ENCODE measurements around the gene ZDHHC11B.
"Not testable (repeated sequence)": the region's sequence is repeated elsewhere in the genome, so short reads cannot be mapped to it uniquely, and the experiment has no call there.

Gene ZDHHC11B

GRCh38 chr5:777756-778161, 6.8 kb downstream of the ZDHHC11B start:
- no peak overlapping the region for H4K91ac ChIP-seq (ENCODE audit: low read length)
- no peaks in the 10 kb centered on the region for H3K36me3 ChIP-seq (ENCODE audit: control insufficient read depth in 1 of 2, insufficient read depth in 2 of 2, low read depth in 1 of 2, low read length in 2 of 2)
- H3K79me1 ChIP-seq (replicated peaks; ENCODE audit: low read length, poor library complexity, severe bottlenecking), result no peaks in the 10 kb centered on the region
- no peak overlapping the region for H2BK5ac ChIP-seq (ENCODE audit: low read depth, low read length, poor library complexity, severe bottlenecking)
- no peak overlapping the region for H3K14ac ChIP-seq (ENCODE audit: low read length in 2 of 2)
- H3K23ac ChIP-seq (ENCODE audit: low read length in 2 of 2), result no peak overlapping the region
- no peak overlapping the region for H3K27ac ChIP-seq (ENCODE audit: low read length, poor library complexity, severe bottlenecking)
- H3K4me2 ChIP-seq (ENCODE audit: low read length, poor library complexity, severe bottlenecking), result no peak overlapping the region
- peaks cover 0 to 13% of the 10 kb centered on the region in 2 experiments for H3K27me3 ChIP-seq (ENCODE audit: control insufficient read depth in 1 of 2, insufficient read depth in 1 of 2, low read length in 2 of 2)
- no peak overlapping the region for H2AFZ ChIP-seq (ENCODE audit: low read depth, low read length)
- H3K18ac ChIP-seq (ENCODE audit: low read depth in 1 of 2, low read length in 2 of 2), result no peak overlapping the region
- H2BK12ac ChIP-seq (ENCODE audit: low read length in 2 of 2), result no peak overlapping the region
- no peak overlapping the region for H3K4ac ChIP-seq (ENCODE audit: low read depth in 1 of 2, low read length in 2 of 2)
- H3K4me3 ChIP-seq (ENCODE audit: insufficient read depth in 1 of 2, low read depth in 1 of 2, low read length in 2 of 2), result no peak overlapping the region
- WGBS, result 93% methylated on average over 36 of the region's 36 CpGs
- no peak overlapping the region for H4K8ac ChIP-seq (ENCODE audit: low read length)
- H2AK5ac ChIP-seq (ENCODE audit: low read length, severe bottlenecking), result no peak overlapping the region
- no peak overlapping the region for H2BK15ac ChIP-seq (ENCODE audit: low read depth, poor library complexity, severe bottlenecking)
- no peaks in the 10 kb centered on the region for H3K9me3 ChIP-seq (ENCODE audit: control insufficient read depth, low read length)
- DNase-seq, result no peak
- H2BK120ac ChIP-seq (ENCODE audit: low read depth, low read length), result no peak overlapping the region
- H3K4me1 ChIP-seq (ENCODE audit: control insufficient read depth, insufficient read depth, low read depth, low read length), result no peaks in the 10 kb centered on the region
- H3K9ac ChIP-seq (ENCODE audit: low read length), result no peak overlapping the region

DNA sequence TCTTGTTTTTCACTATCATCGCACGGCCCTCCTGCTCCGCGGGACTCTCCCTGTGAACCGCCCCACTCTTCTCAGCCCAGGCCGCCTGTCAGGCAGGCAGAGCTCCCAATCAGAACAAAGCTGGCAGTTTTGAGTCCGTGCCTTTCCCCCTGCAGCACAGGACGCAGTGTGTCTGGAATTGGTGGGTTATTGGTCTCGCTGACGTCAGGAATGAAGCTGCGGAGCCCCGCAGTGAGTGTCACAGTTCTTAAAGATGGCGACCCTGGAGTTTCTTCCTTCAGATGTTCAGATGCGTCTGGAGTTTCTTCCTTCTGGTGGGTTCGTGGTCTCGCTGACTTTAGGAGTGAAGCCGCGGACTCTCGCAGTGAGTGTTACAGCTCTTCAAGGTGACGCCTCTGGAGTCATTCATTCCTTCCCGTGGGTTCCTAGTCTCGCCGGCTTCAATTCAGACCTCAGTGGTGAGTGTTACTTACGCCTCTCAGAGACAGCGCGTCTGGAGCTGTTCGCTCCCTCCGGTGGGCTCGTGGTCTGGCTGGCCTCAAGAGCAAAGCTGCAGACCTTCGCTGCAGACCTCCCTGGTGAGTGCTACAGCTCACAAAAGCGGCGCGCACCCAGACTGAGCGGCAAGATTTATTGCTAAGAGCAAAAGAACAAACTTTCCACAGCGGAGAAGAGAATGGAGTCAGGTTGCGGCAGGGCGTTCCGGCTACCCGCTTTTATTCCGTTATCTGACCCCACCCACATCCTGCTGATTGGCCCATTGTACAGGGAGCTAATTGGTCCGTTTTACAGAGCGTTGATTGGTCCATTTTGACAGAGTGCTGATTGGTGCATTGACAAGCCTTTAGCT, 7.4 kb downstream of the ZDHHC11B start:
- H3K4me3 ChIP-seq (ENCODE audit: insufficient read depth in 1 of 2, low read depth in 1 of 2, low read length in 2 of 2), result peak overlapping the region in 1 of 2 experiments; percentile 56
- H3K14ac ChIP-seq (ENCODE audit: low read length in 2 of 2), result no peak overlapping the region
- WGBS, result 85% methylated on average over 42 of the region's 42 CpGs
- H3K9ac ChIP-seq (ENCODE audit: low read length), result peak overlapping the region; percentile 49
- H4K91ac ChIP-seq (ENCODE audit: low read length), result no peak overlapping the region
- no peak overlapping the region for H3K23ac ChIP-seq (ENCODE audit: low read length in 2 of 2)
- no peaks in the 10 kb centered on the region for H3K4me1 ChIP-seq (ENCODE audit: control insufficient read depth, insufficient read depth, low read depth, low read length)
- H4K8ac ChIP-seq (ENCODE audit: low read length), result no peak overlapping the region
- H2BK120ac ChIP-seq (ENCODE audit: low read depth, low read length), result no peak overlapping the region
- no peak overlapping the region for H3K27ac ChIP-seq (ENCODE audit: low read length, poor library complexity, severe bottlenecking)
- H3K18ac ChIP-seq (ENCODE audit: low read depth in 1 of 2, low read length in 2 of 2), result no peak overlapping the region
- H3K27me3 ChIP-seq (ENCODE audit: control insufficient read depth in 1 of 2, insufficient read depth in 1 of 2, low read length in 2 of 2), result peaks cover 0 to 13% of the 10 kb centered on the region in 2 experiments
- no peaks in the 10 kb centered on the region for H3K36me3 ChIP-seq (ENCODE audit: control insufficient read depth in 1 of 2, insufficient read depth in 2 of 2, low read depth in 1 of 2, low read length in 2 of 2)
- H3K4ac ChIP-seq (ENCODE audit: low read depth in 1 of 2, low read length in 2 of 2), result no peak overlapping the region
- no peak overlapping the region for H2AK5ac ChIP-seq (ENCODE audit: low read length, severe bottlenecking)
- H3K9me3 ChIP-seq (ENCODE audit: control insufficient read depth, low read length), result no peaks in the 10 kb centered on the region
- H2BK12ac ChIP-seq (ENCODE audit: low read length in 2 of 2), result no peak overlapping the region
- H2BK15ac ChIP-seq (ENCODE audit: low read depth, poor library complexity, severe bottlenecking), result no peak overlapping the region
- no peak overlapping the region for H2AFZ ChIP-seq (ENCODE audit: low read depth, low read length)
- no peaks in the 10 kb centered on the region for H3K79me1 ChIP-seq (replicated peaks; ENCODE audit: low read length, poor library complexity, severe bottlenecking)
- no peak for DNase-seq
- no peak overlapping the region for H3K4me2 ChIP-seq (ENCODE audit: low read length, poor library complexity, severe bottlenecking)
- no peak overlapping the region for H2BK5ac ChIP-seq (ENCODE audit: low read depth, low read length, poor library complexity, severe bottlenecking)

- no peak overlapping the region for H3K27ac ChIP-seq (ENCODE audit: low read length, poor library complexity, severe bottlenecking)
- peak overlapping the region in 1 of 2 experiments; percentile 56 for H3K4me3 ChIP-seq (ENCODE audit: insufficient read depth in 1 of 2, low read depth in 1 of 2, low read length in 2 of 2)
- no peak overlapping the region for H4K8ac ChIP-seq (ENCODE audit: low read length)
- no peak overlapping the region for H3K4ac ChIP-seq (ENCODE audit: low read depth in 1 of 2, low read length in 2 of 2)
- no peak overlapping the region for H3K4me2 ChIP-seq (ENCODE audit: low read length, poor library complexity, severe bottlenecking)
- H2BK120ac ChIP-seq (ENCODE audit: low read depth, low read length), result no peak overlapping the region
- H3K4me1 ChIP-seq (ENCODE audit: control insufficient read depth, insufficient read depth, low read depth, low read length), result no peaks in the 10 kb centered on the region
- H2AFZ ChIP-seq (ENCODE audit: low read depth, low read length), result no peak overlapping the region
- no peak overlapping the region for H2AK5ac ChIP-seq (ENCODE audit: low read length, severe bottlenecking)
- no peak overlapping the region for H2BK15ac ChIP-seq (ENCODE audit: low read depth, poor library complexity, severe bottlenecking)
- H3K23ac ChIP-seq (ENCODE audit: low read length in 2 of 2), result no peak overlapping the region
- no peaks in the 10 kb centered on the region for H3K9me3 ChIP-seq (ENCODE audit: control insufficient read depth, low read length)
- H3K18ac ChIP-seq (ENCODE audit: low read depth in 1 of 2, low read length in 2 of 2), result no peak overlapping the region
- no peak overlapping the region for H4K91ac ChIP-seq (ENCODE audit: low read length)
- peak overlapping the region; percentile 49 for H3K9ac ChIP-seq (ENCODE audit: low read length)
- DNase-seq, result no peak
- 83% methylated on average over 20 of the region's 20 CpGs for WGBS
- no peak overlapping the region for H2BK5ac ChIP-seq (ENCODE audit: low read depth, low read length, poor library complexity, severe bottlenecking)
- H3K79me1 ChIP-seq (replicated peaks; ENCODE audit: low read length, poor library complexity, severe bottlenecking), result no peaks in the 10 kb centered on the region
- no peaks in the 10 kb centered on the region for H3K36me3 ChIP-seq (ENCODE audit: control insufficient read depth in 1 of 2, insufficient read depth in 2 of 2, low read depth in 1 of 2, low read length in 2 of 2)
- H3K27me3 ChIP-seq (ENCODE audit: control insufficient read depth in 1 of 2, insufficient read depth in 1 of 2, low read length in 2 of 2), result peaks cover 0 to 13% of the 10 kb centered on the region in 2 experiments
- no peak overlapping the region for H3K14ac ChIP-seq (ENCODE audit: low read length in 2 of 2)
- H2BK12ac ChIP-seq (ENCODE audit: low read length in 2 of 2), result no peak overlapping the region
Observed at GRCh38 chr5:775961-776861, 8.3 kb downstream of the ZDHHC11B start.

GRCh38 chr5:775595-775960, 9.0 kb downstream of the ZDHHC11B start:
- H2BK12ac ChIP-seq (ENCODE audit: low read length in 2 of 2), result not testable (repeated sequence)
- WGBS, result 71% methylated on average over 7 of the region's 9 CpGs

More at GRCh38 chr5:775595-775960, 9.0 kb downstream of the ZDHHC11B start:
- not testable (repeated sequence) for H3K79me1 ChIP-seq (replicated peaks; ENCODE audit: low read length, poor library complexity, severe bottlenecking); H3K9me3 ChIP-seq (ENCODE audit: control insufficient read depth, low read length); H3K18ac ChIP-seq (ENCODE audit: low read depth in 1 of 2, low read length in 2 of 2); H3K4me2 ChIP-seq (ENCODE audit: low read length, poor library complexity, severe bottlenecking); H3K23ac ChIP-seq (ENCODE audit: low read length in 2 of 2); H2BK5ac ChIP-seq (ENCODE audit: low read depth, low read length, poor library complexity, severe bottlenecking); H2BK120ac ChIP-seq (ENCODE audit: low read depth, low read length); H3K14ac ChIP-seq (ENCODE audit: low read length in 2 of 2); H2BK15ac ChIP-seq (ENCODE audit: low read depth, poor library complexity, severe bottlenecking); H3K9ac ChIP-seq (ENCODE audit: low read length); H3K27ac ChIP-seq (ENCODE audit: low read length, poor library complexity, severe bottlenecking); H3K4ac ChIP-seq (ENCODE audit: low read depth in 1 of 2, low read length in 2 of 2); H3K4me3 ChIP-seq (ENCODE audit: insufficient read depth in 1 of 2, low read depth in 1 of 2, low read length in 2 of 2); H2AFZ ChIP-seq (ENCODE audit: low read depth, low read length); H3K4me1 ChIP-seq (ENCODE audit: control insufficient read depth, insufficient read depth, low read depth, low read length); H2AK5ac ChIP-seq (ENCODE audit: low read length, severe bottlenecking); H3K36me3 ChIP-seq (ENCODE audit: control insufficient read depth in 1 of 2, insufficient read depth in 2 of 2, low read depth in 1 of 2, low read length in 2 of 2); H4K8ac ChIP-seq (ENCODE audit: low read length); DNase-seq; H4K91ac ChIP-seq (ENCODE audit: low read length)
- H3K27me3 ChIP-seq (ENCODE audit: control insufficient read depth in 1 of 2, insufficient read depth in 1 of 2, low read length in 2 of 2), result peaks cover 0 to 13% of the 10 kb centered on the region in 2 experiments

Measured in mesenchymal stem cell (in vitro differentiated cells and primary cell).